NCI-H1694 treated with DMSO at 0.1 percent for 48 hours (cell line): ENCODE data around the gene NT5DC2.

ENCODE experiments used
- DNase-seq: peaks from one replicate; lab custom pipeline; 2025; lab: John Stamatoyannopoulos, UW

NT5DC2 gene

GRCh38 chr3:52487788-52488691, 45.6 kb downstream of the NT5DC2 start:
- DNase-seq = no peak

DNA sequence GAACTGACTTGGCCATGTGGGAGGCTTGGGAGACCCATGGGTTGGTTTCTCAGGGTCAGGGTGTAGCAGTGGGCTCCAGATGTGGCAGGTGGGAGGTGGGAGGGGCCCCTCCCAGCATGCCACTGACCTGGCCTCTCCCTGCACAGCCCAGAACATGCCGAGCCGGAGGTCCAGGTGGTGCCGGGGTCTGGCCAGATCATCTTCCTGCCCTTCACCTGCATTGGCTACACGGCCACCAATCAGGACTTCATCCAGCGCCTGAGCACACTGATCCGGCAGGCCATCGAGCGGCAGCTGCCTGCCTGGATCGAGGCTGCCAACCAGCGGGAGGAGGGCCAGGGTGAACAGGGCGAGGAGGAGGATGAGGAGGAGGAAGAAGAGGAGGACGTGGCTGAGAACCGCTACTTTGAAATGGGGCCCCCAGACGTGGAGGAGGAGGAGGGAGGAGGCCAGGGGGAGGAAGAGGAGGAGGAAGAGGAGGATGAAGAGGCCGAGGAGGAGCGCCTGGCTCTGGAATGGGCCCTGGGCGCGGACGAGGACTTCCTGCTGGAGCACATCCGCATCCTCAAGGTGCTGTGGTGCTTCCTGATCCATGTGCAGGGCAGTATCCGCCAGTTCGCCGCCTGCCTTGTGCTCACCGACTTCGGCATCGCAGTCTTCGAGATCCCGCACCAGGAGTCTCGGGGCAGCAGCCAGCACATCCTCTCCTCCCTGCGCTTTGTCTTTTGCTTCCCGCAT, 46.4 kb downstream of the NT5DC2 start:
- DNase-seq = no peak

DNA sequence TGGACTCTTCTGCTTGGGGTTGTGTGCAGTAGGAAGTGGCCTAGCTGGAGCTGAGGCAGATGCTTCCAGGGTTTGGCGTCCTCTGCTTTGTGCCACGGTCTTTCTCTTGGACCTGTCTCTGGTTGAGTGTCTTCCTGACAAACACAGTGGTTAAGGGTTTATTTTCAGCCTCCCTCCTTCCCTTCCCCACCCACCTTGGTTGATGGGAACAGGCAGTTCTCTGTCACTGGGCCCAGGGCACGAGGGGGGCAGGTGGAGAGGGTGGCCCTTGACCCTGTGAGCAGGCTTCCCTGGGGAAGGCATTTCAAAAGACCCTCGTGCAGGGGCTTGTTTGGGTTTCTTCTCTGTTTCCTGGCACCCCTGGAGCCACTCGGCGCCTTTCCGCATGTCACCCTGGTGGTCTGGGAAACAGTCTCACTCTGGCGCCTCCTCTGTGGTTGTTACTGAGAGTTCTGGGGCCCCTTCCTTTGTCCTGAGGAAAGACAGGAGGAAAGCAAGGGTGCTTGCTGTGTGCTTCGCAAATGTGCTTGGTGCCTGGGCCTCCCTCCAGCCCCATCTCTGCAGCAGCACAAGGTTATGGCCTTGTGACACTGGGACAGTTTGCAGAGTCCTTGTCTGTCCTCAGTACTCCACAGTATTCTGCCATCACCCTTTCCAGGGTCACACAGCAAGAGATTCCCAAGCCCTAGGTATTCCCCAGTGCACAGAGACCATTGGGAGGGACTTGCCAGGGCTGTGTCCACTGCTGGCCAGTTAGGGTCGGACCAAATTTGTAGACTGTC, 48.8 kb downstream of the NT5DC2 start:
- DNase-seq = no peak

DNA sequence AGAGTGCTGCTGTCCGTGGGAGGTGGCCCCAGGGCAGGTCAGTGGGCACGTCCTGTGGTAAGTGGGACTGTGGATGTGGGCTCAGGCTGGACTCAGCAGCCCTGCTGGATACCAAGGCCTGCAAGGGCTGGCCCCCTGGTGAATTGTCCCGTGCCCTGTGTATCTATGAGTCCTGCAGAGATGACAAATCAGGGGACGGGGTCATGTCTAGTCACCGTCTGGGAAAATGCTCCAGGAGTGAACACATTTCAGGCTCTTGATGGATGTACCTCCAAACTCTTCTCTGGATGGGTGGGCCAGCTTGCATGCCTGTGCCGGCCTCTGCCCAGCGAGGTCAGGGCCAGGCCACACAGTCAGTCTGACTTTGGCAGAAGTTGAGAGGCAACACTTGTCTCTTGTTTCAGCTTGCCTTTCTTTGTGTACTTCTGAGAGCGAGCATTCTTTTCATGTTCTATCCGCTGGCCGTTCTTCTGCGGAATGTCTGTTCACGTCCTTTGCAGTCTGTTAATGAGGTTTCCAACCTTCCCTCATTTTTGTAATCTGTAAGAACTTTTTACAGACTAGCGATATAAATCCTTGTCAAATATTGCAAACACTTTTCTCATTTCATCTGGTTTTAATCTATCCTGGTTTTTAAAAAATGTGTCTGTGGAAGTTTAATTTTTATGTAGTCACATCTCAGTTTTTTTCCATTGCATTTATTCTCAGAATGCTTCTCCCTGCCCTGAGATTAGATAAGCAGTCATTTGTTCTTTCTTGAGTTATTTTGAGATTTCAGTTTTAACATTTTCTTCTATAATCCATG, 49.9 kb downstream of the NT5DC2 start:
- no peak for DNase-seq

DNA sequence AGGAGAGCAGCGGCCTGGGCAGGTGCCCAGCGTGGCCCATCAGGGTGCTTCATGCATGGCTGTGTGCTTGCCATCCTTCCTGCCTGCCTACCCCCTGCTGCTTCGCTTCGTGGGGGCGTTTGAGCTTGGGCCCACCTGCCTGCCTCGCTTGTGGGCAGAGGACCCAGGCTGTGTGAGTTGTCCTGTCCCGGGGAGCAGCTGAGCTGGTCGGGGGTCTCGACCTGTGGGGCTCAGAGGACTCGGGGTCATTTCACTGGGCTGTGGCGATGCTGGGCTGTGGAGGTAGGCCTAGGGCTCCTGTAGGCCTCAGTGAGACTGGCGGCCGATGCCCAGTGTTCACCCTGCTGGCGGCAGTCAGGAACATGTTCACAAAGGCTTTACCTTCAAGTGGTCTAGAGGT, 50.6 kb downstream of the NT5DC2 start:
- DNase-seq = no peak

DNA sequence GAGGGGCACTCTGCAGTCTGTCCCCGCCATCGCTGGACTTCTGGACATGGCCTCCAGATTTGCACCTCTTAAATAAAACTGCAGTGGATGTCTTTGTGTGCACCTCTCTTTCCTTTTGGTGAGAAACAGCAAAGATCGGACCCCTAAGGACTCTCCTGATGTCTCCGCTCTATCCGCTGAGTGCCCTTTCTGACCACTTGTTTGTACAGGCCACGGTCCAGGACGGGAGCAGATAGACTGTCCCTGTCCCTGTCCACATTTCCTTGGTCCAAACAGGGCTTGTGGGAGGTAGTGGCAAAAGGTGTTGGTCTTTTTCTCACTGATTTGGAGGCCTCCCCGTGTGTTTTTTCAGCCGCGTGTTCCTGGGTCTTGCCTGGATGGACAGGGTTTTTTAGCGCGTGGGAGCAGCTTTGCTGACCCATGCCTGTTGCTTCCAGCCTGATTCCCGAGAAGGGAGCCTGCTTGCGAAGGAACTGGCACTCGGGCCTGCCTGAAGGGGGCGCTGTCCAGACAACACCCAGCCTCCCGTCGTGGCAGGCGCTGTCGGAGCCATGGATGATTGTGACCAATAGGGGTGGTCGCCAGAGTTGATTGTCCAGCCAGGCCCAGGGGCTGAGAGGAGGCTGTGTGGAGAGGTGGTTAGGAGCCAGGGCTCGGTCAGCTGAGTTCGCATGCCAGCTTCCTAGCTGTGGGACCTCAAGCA, 51.7 kb downstream of the NT5DC2 start:
- DNase-seq = no peak

DNA sequence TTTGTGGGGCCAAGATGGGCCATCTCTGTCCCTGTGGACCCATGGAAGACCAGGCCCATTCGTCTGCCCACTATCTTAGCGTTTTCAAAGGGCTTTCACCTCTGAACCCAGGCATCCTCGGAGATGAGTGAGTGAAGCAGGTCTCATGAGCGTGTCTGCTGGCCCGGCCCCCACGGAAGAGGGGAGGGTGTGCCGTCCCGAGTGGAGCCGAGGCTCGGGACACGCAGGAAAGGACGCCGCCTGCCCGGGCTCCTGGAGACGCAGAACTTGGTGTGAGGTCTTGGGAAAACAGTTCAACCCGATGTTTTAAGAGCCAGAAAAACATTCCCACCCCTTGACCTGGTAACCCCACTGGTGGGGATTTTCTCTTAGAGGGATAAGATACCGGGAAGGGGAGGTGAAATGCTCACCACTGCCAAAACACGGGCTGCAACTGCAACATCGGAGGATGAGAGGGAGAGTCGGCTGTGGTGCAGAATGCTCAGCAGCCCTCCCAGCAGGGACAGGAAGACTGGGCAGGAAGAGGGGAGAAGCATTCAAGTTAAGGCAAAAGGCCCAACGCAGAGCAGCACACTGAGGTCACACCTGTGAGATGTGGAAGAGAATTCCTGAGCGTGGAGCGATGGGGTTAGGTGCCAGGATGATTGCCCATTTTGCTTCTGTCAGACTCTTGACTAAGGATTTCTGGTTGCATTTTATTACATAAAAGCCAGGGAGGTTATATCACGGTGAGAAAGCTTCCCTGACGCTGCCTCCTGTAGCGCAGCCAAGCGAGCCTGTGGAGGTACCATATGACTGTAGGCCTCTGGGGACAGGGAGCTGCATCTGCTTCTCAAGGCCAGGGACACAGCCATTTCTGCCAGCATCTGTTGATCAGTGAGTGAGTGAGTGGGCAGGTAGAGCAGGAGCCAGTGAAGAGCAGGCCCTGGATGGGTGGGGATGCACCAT, 52.6 kb downstream of the NT5DC2 start:
- DNase-seq = peak; percentile 53

DNA sequence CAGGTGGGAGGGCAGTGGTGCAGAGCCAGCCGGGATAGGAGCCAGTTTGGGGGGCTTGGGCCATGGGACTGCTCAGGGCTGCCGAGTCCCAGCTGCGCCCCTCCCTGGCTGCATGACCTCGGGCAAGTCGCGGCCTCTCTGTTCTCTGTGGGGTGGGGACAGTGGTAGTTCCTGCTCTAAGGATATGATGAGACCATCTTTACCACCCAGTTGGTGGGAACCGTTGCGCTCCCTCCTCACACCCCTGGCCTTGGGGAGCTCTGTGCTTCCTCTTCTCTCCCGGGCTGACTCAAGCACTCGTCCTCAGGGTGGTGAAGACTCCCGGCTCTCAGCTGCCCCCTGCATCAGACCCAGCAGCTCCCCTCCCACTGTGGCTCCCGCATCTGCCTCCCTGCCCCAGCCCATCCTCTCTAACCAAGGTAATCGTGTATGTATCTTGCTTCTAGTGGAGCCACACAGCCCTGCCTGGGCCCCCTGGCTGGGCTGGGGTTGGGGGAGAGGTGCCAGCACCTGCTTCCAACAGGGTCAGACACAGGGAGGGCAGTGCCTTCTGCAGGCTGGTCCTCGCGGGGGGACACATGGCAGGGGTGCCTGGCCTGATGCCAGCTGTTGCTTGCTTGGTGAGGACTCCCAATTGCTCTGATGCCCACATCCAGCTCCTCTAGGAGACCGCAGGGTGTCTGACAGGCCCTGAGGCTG, 53.6 kb downstream of the NT5DC2 start:
- DNase-seq = no peak

- no peak for DNase-seq
Observed at GRCh38 chr3:52479037-52479876, 54.4 kb downstream of the NT5DC2 start.

- no peak for DNase-seq
Observed at GRCh38 chr3:52477796-52478095, 55.9 kb downstream of the NT5DC2 start.

DNA sequence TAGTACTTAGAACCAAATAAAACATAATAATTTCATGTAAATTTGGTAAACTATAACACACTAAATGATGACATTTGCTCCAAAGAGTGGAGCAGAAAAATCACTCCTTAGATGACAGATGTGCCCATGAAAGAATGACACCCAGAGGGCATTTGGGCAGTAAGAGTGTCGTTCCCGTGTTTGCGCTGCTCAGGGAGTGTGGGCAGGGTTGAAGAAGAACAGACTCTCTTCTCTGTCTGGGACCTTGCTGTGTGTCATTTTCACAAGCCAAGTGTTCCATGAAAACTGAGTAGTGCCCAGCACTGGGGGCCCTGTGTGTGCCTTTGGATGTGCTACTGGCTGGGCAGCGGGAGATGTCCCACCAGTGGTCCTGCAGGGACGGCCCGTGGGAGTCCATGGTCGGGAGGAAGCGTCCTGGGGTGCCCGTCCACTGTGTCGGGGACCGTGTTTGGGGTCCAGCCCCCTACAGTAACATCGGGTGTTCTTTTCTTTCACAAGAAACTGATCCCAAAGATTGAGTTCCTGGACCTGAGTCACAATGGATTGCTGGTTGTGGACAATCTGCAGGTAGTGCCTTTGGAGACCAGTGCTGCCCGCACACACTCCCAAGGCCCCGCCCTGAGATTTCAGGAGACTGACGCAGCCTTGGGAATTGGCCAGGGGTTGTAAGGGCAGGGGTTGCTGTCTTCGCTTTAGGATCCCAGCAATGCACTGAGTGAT, 56.4 kb downstream of the NT5DC2 start:
- no peak for DNase-seq
